HEK293 (cell line): ENCODE measurements around the gene AIG1.

ENCODE experiments used
- TF ChIP-seq, protein P1 (sequence below): fragments of 450-650 bp; formaldehyde crosslinking; IDR thresholded peaks from 2 replicates; pipeline ENCODE4 v1.5.1; 2016; ENCODE audit warnings: missing biosample characterization, missing genetic modification characterization
- TF ChIP-seq, protein P2 (sequence below): fragments of 450-650 bp; formaldehyde crosslinking; IDR thresholded peaks from 2 replicates; pipeline ENCODE4 v1.5.1; 2017; ENCODE audit warnings: missing biosample characterization, missing genetic modification characterization
- TF ChIP-seq, protein P3 (sequence below): fragments of 450-650 bp; formaldehyde crosslinking; IDR thresholded peaks from 2 replicates; pipeline ENCODE4 v1.5.1; 2016; ENCODE audit warnings: missing biosample characterization, missing genetic modification characterization

GRCh38 chr6:143135797-143136561 is 75.3 kb downstream of the AIG1 start:
- TF ChIP-seq, protein P1, sequence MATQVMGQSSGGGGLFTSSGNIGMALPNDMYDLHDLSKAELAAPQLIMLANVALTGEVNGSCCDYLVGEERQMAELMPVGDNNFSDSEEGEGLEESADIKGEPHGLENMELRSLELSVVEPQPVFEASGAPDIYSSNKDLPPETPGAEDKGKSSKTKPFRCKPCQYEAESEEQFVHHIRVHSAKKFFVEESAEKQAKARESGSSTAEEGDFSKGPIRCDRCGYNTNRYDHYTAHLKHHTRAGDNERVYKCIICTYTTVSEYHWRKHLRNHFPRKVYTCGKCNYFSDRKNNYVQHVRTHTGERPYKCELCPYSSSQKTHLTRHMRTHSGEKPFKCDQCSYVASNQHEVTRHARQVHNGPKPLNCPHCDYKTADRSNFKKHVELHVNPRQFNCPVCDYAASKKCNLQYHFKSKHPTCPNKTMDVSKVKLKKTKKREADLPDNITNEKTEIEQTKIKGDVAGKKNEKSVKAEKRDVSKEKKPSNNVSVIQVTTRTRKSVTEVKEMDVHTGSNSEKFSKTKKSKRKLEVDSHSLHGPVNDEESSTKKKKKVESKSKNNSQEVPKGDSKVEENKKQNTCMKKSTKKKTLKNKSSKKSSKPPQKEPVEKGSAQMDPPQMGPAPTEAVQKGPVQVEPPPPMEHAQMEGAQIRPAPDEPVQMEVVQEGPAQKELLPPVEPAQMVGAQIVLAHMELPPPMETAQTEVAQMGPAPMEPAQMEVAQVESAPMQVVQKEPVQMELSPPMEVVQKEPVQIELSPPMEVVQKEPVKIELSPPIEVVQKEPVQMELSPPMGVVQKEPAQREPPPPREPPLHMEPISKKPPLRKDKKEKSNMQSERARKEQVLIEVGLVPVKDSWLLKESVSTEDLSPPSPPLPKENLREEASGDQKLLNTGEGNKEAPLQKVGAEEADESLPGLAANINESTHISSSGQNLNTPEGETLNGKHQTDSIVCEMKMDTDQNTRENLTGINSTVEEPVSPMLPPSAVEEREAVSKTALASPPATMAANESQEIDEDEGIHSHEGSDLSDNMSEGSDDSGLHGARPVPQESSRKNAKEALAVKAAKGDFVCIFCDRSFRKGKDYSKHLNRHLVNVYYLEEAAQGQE (tag by site-specific recombination): no peak
- TF ChIP-seq, protein P2, sequence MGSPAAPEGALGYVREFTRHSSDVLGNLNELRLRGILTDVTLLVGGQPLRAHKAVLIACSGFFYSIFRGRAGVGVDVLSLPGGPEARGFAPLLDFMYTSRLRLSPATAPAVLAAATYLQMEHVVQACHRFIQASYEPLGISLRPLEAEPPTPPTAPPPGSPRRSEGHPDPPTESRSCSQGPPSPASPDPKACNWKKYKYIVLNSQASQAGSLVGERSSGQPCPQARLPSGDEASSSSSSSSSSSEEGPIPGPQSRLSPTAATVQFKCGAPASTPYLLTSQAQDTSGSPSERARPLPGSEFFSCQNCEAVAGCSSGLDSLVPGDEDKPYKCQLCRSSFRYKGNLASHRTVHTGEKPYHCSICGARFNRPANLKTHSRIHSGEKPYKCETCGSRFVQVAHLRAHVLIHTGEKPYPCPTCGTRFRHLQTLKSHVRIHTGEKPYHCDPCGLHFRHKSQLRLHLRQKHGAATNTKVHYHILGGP (tag by site-specific recombination): no peak
- TF ChIP-seq, protein P3, sequence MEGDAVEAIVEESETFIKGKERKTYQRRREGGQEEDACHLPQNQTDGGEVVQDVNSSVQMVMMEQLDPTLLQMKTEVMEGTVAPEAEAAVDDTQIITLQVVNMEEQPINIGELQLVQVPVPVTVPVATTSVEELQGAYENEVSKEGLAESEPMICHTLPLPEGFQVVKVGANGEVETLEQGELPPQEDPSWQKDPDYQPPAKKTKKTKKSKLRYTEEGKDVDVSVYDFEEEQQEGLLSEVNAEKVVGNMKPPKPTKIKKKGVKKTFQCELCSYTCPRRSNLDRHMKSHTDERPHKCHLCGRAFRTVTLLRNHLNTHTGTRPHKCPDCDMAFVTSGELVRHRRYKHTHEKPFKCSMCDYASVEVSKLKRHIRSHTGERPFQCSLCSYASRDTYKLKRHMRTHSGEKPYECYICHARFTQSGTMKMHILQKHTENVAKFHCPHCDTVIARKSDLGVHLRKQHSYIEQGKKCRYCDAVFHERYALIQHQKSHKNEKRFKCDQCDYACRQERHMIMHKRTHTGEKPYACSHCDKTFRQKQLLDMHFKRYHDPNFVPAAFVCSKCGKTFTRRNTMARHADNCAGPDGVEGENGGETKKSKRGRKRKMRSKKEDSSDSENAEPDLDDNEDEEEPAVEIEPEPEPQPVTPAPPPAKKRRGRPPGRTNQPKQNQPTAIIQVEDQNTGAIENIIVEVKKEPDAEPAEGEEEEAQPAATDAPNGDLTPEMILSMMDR (tag by site-specific recombination): no peak
